GM12878 (cell line): ENCODE data around the gene CS. TPM values are rescaled to one million over a fixed set of nuclear protein-coding genes. Genes with fewer than 3 reads are reported as not detected.

ENCODE experiments used
- ATAC-seq: fragments of 200-7000 bp; cut with Tn5 transposase; 3 replicates; pipeline ENCODE4 v1.9.1; 2020; ENCODE audit warnings: mild to moderate bottlenecking, moderate library complexity
- BruUV-seq: library from RNA; stranded (reverse); fragments of 400-500 nt; replicated peaks from 2 replicates; lab custom pipeline; 2021; lab: Mats Ljungman, UMichigan
- CTCF ChIA-PET: fragments of 300-600 bp; sonication (Branson Sonifier 250); formaldehyde crosslinking; extraction: SDS; loops from one replicate; lab custom pipeline; 2021; ENCODE audit warnings: inconsistent platforms; lab: Yijun Ruan, JAX
- POLR2A ChIA-PET: fragments of 350-600 bp; formaldehyde crosslinking; extraction: SDS; loops from one replicate; lab custom pipeline; 2021; ENCODE audit warnings: inconsistent platforms; lab: Charles Lee
- RAD21 ChIA-PET: fragments of 300-600 bp; sonication (Branson Sonifier 250); formaldehyde crosslinking; loops from one replicate; lab custom pipeline; 2023; ENCODE audit warnings: antibody characterized with exemption; ENCODE audit not compliant: unreplicated experiment; lab: Charles Lee
- SMC1A ChIA-PET: fragments of 300-600 bp; sonication (Branson Sonifier 250); formaldehyde crosslinking; loops from one replicate; lab custom pipeline; 2023; ENCODE audit not compliant: unreplicated experiment, uncharacterized antibody; lab: Charles Lee
- DNase-seq: peaks from one replicate; pipeline ENCODE4 v3.0.0-alpha.2; 2011; ENCODE audit warnings: low read depth, low spot score
- FAIRE-seq: peaks from 3 replicates; lab custom pipeline; 2011; peaks lifted over from hg19 to GRCh38; lab: Jason Lieb, UNC
- H2AFZ ChIP-seq: 2 replicates; pipeline ENCODE4 v1.6.0; 2011; ENCODE audit warnings: low read depth, low read length, control low read depth; ENCODE audit not compliant: control insufficient read depth
- H3K27ac ChIP-seq: 2 replicates; pipeline ENCODE4 v1.5.1; 2011; ENCODE audit warnings: control low read depth; ENCODE audit not compliant: control insufficient read depth, insufficient read depth
- H3K27me3 ChIP-seq, 2 experiments: replicated peaks in 1 of 2; 2 replicates each; pipeline versions ENCODE4 v1.6.0 to v1.6.1; 2011; ENCODE audit warnings: low read length in 1 of 2; ENCODE audit not compliant: control insufficient read depth in 2 of 2, insufficient read depth in 2 of 2
- H3K36me3 ChIP-seq, 2 experiments: 2 replicates each; pipeline ENCODE4 v1.5.1; 2011; ENCODE audit warnings: low read length in 1 of 2; ENCODE audit not compliant: control insufficient read depth in 2 of 2, insufficient read depth in 2 of 2
- H3K4me1 ChIP-seq: 2 replicates; pipeline ENCODE4 v1.6.1; 2011; ENCODE audit warnings: mild to moderate bottlenecking, low read length, moderate library complexity, mixed read lengths; ENCODE audit not compliant: control insufficient read depth, insufficient read depth
- H3K4me2 ChIP-seq: 2 replicates; pipeline ENCODE4 v1.6.0; 2011; ENCODE audit warnings: control low read depth; ENCODE audit not compliant: control insufficient read depth, insufficient read depth
- H3K4me3 ChIP-seq: fragments of 200-600 bp; sonication (generic); 2 replicates; pipeline ENCODE4 v1.5.1; 2016
- H3K79me2 ChIP-seq: 2 replicates; pipeline ENCODE4 v1.6.0; 2011; ENCODE audit warnings: low read length; ENCODE audit not compliant: control insufficient read depth, insufficient read depth
- H3K9ac ChIP-seq: 2 replicates; pipeline ENCODE4 v1.8.0; 2011; ENCODE audit warnings: low read length, control low read depth, mixed read lengths; ENCODE audit not compliant: control insufficient read depth, insufficient read depth
- H3K9me3 ChIP-seq: replicated peaks from 3 replicates; pipeline ENCODE4 v1.5.1; 2011; ENCODE audit warnings: mild to moderate bottlenecking, low read length; ENCODE audit not compliant: control insufficient read depth, insufficient read depth
- H4K20me1 ChIP-seq: 2 replicates; pipeline ENCODE4 v1.6.0; 2011; ENCODE audit not compliant: control insufficient read depth, insufficient read depth
- ATF2 ChIP-seq: IDR thresholded peaks from 2 replicates; pipeline ENCODE4 v1.6.1; 2012; ENCODE audit warnings: low read length, inconsistent platforms
- BRCA1 ChIP-seq: IDR thresholded peaks from 2 replicates; pipeline ENCODE4 v1.6.1; 2011; ENCODE audit warnings: low read depth, low read length, improper control_type of control experiment
- LARP7 ChIP-seq: fragments of 450-650 bp; IDR thresholded peaks from 2 replicates; pipeline ENCODE4 v1.6.1; 2017; ENCODE audit warnings: mild to moderate bottlenecking
- NR2C2 ChIP-seq: IDR thresholded peaks from 2 replicates; pipeline ENCODE4 v1.6.1; 2011; ENCODE audit warnings: borderline replicate concordance, low read depth; ENCODE audit not compliant: control insufficient read depth, insufficient read length
- RELB ChIP-seq: fragments of 450-650 bp; IDR thresholded peaks from 2 replicates; pipeline ENCODE4 v1.6.1; 2017; ENCODE audit warnings: low read depth, mild to moderate bottlenecking, moderate library complexity
- TCF7 ChIP-seq: IDR thresholded peaks from 2 replicates; pipeline ENCODE4 v1.6.1; 2014; ENCODE audit warnings: antibody characterized with exemption, borderline replicate concordance
- WGBS: methylation state at CpG from one replicate; pipeline ENCODE4 v1.1.6; 2016; ENCODE audit warnings: low lambda C conversion rate; ENCODE audit not compliant: insufficient replicate concordance, insufficient coverage; ENCODE audit errors: missing lambda C conversion rate; 5-methylcytosine and 5-hydroxymethylcytosine counted together
- in situ Hi-C: fragments of 300-500 bp; cut with MboI; formaldehyde crosslinking; loops from 9 replicates; pipeline ENCODE4 v1.14.3; 2018; ENCODE audit warnings: mixed read lengths
- intact Hi-C: fragments of 100-400 bp; cut with micrococcal nuclease; formaldehyde crosslinking; loops from one replicate; pipeline ENCODE4 v1.14.2; 2022; ENCODE audit not compliant: unreplicated experiment
- polyA plus RNA-seq, 11 experiments: library from polyadenylated mRNA; depleted of rRNA in 4 of 11; unstranded in 6 of 11; stranded (reverse) in 5 of 11; fragments of >200 nt; fragmentation: Nextera tagmentation in 4 of 11; fragmentation: Illumina TruSeq in 1 of 11; extraction: Ambion mirVana in 4 of 11; extraction: Trizol in 1 of 11; gene quantifications; 1 replicate in 1 of 11; 2 replicates in 10 of 11; pipeline versions ENCODE4 v1.2.1 to v1.2.3, GENCODE V29; 2011 to 2016; ENCODE audit warnings: inconsistent platforms in 2 of 11, missing spikeins in 2 of 11, low read depth in 1 of 11
- total RNA-seq, 4 experiments: library from RNA; depleted of rRNA in 3 of 4; stranded (reverse); fragments of >200 nt in 3 of 4; fragmentation: Illumina TruSeq in 1 of 4; extraction: Trizol in 1 of 4; gene quantifications; 2 replicates each; pipeline versions ENCODE4 v1.2.1 to v1.2.3, GENCODE V29; 2013 to 2021
- TF ChIP-seq, protein P1 (sequence below): IDR thresholded peaks from 2 replicates; pipeline ENCODE4 v1.6.1; 2012; ENCODE audit warnings: low read depth, low read length, improper control_type of control experiment

CS gene
- total and polyA plus RNA-seq, 10 of the 15 experiments (the other 5 are each of a cell fraction or from before 2014, with no cell fraction given) = 64.9 to 276 (median 139) TPM

GRCh38 chr12:56282030-56282429 lies 18.1 kb downstream of the CS start:
- intact Hi-C loops = no loop called here
- Histone ChIP-seq H2AFZ (no peak overlapping the region), H3K9ac (no peak overlapping the region), H3K27me3 (no peaks in the 10 kb centered on the region), H4K20me1 (no peaks in the 10 kb centered on the region), H3K79me2 (no peaks in the 10 kb centered on the region; the same call in 1 of the 2 replicates), H3K4me3 (no peak overlapping the region), H3K9me3 (no peaks in the 10 kb centered on the region), H3K4me1 (no peaks in the 10 kb centered on the region), H3K36me3 (peaks cover 6 to 29% of the 10 kb centered on the region in 2 experiments), H3K4me2 (no peak overlapping the region), H3K27ac (no peak overlapping the region)
- DNase-seq = no peak
- FAIRE-seq = no peak
- ChIA-PET CTCF (interaction anchor here (0.6 kb wide), 1 partner anchor 175 kb away, joined by 3 read pairs; no protein-coding TSS in a partner anchor), SMC1A (no interaction called here), POLR2A (no interaction called here), RAD21 (no interaction called here)
- in situ Hi-C loops = no loop called here
- WGBS = 65% methylated on average over 6 of the region's 6 CpGs
- no peak for TF ChIP-seq NR2C2
- TF ChIP-seq BRCA1 = no peak
- TF ChIP-seq LARP7 = no peak
- TF ChIP-seq ATF2 = no peak
- TF ChIP-seq, protein P1, sequence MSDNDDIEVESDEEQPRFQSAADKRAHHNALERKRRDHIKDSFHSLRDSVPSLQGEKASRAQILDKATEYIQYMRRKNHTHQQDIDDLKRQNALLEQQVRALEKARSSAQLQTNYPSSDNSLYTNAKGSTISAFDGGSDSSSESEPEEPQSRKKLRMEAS = no peak
- TF ChIP-seq TCF7 = no peak
- TF ChIP-seq RELB = no peak
- no TSS peak for BruUV-seq
- ATAC-seq = no peak
